HL-60 (cell line): ENCODE measurements around the gene ADAMTS17.

ENCODE experiments used
- DNase-seq, 2 experiments: peaks; one replicate each; pipeline ENCODE4 v3.0.0-alpha.2; 2010 to 2020; ENCODE audit warnings: low read depth in 1 of 2, low spot score in 1 of 2
- H3K27ac ChIP-seq: fragments of 250-450 bp; sonication (Bioruptor Pico); replicated peaks from 2 replicates; pipeline ENCODE4 v1.5.1; 2020; ENCODE audit warnings: mild to moderate bottlenecking, moderate library complexity
- H3K27me3 ChIP-seq: fragments of 250-450 bp; sonication (Bioruptor Pico); 2 replicates; pipeline ENCODE4 v1.5.1; 2021; ENCODE audit warnings: mild to moderate bottlenecking, moderate library complexity; ENCODE audit not compliant: insufficient read depth, poor library complexity, severe bottlenecking
- H3K4me3 ChIP-seq: replicated peaks from 2 replicates; pipeline ENCODE4 v1.5.1; 2011; ENCODE audit warnings: mild to moderate bottlenecking, control low read depth, low read length; ENCODE audit not compliant: insufficient read depth
- CTCF ChIP-seq: IDR thresholded peaks from one replicate; pipeline ENCODE4 v1.5.1; 2011; ENCODE audit warnings: low read length, control low read depth, inconsistent platforms; ENCODE audit not compliant: insufficient read depth
- GABPA ChIP-seq: IDR thresholded peaks from 2 replicates; pipeline ENCODE4 v1.6.1; 2012; ENCODE audit warnings: low read depth
- POLR2AphosphoS5 ChIP-seq: IDR thresholded peaks from 2 replicates; pipeline ENCODE4 v1.6.1; 2012; ENCODE audit warnings: low read depth
- REST ChIP-seq: IDR thresholded peaks from 2 replicates; pipeline ENCODE4 v1.6.1; 2012; ENCODE audit warnings: low read depth; ENCODE audit not compliant: insufficient replicate concordance
- SPI1 ChIP-seq: IDR thresholded peaks from 2 replicates; pipeline ENCODE4 v1.6.1; 2012; ENCODE audit warnings: low read depth, mild to moderate bottlenecking, borderline replicate concordance

ADAMTS17 gene

GRCh38 chr15:100118546-100118945 lies 223.2 kb downstream of the ADAMTS17 start:
- DNase-seq, result no peak
- Histone ChIP-seq H3K4me3 (no peak overlapping the region), H3K27ac (peak overlapping the region; percentile 75), H3K27me3 (no peaks in the 10 kb centered on the region)
- TF ChIP-seq POLR2AphosphoS5 (no peak), GABPA (no peak), CTCF (no peak), SPI1 (no peak), REST (no peak)

GRCh38 chr15:100116416-100117190 lies 225.2 kb downstream of the ADAMTS17 start:
- TF ChIP-seq REST (no peak), POLR2AphosphoS5 (no peak), CTCF (no peak), SPI1 (no peak), GABPA (no peak)
- no peak for DNase-seq

GRCh38 chr15:100115711-100116090 lies 226.1 kb downstream of the ADAMTS17 start:
- Histone ChIP-seq H3K27ac (no peak overlapping the region), H3K27me3 (no peaks in the 10 kb centered on the region), H3K4me3 (no peak overlapping the region)
- no peak for TF ChIP-seq REST
- no peak for TF ChIP-seq SPI1
- DNase-seq, result no peak

More at GRCh38 chr15:100116416-100117190, 225.2 kb downstream of the ADAMTS17 start:
- Histone ChIP-seq H3K4me3 (no peak overlapping the region), H3K27me3 (no peaks in the 10 kb centered on the region), H3K27ac (no peak overlapping the region)
